Measurements from ENCODE around the gene FOXO3.

Gene FOXO3

DNA sequence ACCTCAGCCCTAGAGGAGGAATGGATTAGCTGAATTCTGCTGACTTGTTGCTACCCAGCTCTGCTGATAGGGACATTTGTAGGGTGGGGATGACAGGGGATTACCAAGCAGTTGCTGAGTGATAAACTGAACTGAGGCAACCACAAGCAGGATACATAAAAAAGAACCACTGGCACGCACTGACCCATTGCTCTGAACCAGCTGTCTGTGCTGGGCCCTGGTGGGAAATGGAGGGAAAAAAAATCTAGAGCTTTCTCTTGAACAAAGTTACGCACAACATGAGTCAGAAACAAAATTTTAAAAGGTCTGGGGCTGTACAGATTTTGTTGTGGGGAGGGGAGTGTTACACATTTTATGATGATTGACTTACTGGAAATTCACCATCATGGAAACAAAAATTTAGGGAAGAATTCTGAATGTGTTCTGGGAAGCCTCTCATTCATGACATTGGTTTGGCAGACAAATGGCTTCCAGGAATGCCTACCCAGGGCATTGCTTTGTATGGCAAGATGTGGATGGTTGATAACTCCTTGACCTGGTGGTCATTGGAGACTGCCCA is 37.7 kb downstream of the FOXO3 start:
- DNase-seq, result peak; percentile 22

GRCh38 chr6:108604156-108604555 is 43.4 kb downstream of the FOXO3 start:
- no peak for DNase-seq

GRCh38 chr6:108606250-108606690 is 45.6 kb downstream of the FOXO3 start:
- DNase-seq, result no peak

DNA sequence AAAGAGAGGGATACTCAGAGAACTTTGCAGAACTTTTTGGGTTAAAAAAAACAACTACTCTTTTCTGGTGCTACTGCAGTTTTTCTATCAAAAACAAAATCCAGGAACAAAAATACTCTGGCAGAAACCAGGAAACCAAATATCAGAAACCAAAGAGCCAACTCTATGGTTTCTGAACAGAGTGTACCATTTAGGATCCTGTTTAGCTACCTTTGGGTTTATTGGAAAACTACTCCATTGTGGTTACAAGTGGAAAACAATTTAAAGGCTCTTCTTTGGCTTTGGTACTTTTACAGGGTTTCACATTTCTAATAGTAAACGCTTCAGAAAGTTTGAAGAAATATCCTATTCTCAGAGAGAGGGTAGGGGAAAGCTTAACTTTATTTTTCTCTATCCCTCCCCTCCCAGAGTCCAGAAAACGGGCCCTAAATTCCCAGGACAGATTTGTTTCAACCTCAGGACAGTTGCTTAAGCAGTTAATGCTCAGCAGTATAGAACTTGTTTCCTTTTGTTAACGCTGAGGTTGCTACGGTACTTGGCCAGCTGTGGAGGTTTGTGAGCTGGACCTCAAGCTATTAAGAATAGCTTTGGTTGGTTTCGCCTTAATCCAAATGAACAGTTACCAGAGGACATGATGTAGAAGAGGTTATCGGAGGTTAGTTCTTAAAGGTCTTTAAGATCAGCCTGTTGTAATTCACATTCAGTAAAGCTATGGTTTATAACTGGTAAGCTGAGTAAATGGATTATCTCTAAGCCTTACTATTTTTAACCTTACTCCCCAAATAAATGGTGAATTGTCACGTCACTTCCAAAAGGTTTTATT is 47.9 kb downstream of the FOXO3 start:
- no peak for DNase-seq

DNA sequence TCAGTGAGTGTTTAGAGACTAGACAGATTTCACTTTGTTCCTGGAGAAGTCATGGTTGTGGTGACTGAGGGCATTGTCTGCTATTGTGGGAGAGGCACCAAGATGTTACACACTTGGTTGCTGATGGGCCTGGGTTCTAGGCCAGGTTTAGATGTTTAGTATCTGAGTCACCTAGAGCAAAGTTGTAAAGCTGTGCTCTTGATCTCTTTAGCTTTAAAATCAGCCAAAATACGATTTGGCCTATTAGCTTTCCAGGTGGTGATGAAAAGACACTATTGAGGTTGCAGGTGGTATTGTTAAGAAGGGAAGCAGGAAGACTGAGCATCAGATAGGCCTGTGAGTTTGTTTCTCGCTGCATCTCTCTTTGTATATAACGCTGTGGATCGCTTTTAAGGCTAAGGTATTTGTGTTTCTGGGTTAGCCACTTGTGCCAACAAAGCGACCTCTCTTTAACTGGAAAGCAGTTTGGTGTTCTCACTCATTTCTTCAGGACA is 48.6 kb downstream of the FOXO3 start:
- no peak for DNase-seq

DNA sequence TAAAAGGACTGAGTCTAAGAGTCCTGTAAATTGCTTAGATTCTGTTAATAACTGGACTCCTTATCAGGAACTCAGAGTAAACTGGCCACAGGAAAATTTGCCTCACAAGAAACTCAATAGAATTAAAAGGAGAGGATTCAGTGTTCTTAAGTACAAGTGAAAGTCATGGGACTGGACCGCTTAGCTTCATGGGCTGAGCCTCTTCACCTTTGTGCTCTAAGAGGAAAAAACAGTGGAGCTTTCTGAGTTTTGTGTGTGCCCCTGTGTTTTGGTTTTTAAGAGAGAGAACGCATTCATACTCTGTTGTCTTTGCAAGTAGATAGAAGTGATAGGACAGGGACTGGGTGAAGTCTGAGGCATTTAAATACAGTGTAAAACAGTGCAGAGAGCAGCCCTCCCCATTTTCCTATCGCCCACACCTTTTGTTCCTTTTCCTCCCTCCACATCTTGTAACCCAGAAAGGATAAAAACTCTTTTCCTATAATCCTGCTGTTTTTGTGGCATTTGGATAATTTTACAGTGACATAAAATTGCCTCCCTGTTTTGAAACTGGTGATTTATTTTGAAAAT is 49.6 kb downstream of the FOXO3 start:
- DNase-seq, result no peak

DNA sequence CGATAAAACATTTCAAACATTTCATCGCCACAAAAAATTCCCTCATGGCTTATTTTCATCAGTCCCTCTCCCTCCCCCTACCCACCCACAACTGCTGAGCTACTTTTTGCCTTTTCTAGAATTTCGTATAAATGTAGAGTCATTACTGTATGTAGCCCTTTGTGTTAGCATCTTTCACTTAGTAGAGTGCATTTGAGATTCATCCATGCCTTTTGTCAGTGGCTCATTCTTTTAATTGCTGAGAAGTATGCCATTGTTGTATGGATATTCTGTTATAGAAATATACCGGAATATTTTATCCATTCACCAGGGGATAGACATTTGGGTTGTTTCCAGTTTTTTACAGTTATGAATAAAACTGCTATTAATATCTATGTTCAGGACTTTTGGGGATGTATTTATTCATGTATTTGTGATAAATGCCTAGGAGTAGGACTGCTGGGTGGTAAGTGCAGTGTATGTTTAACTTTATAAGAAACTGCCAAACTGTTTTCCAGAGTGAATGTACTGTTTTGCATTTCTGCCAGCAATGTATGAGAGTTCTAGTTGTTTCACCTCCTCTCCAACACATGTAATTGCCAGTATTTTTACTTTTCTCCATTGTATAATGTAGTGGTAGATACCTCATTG is 50.4 kb downstream of the FOXO3 start:
- DNase-seq, result no peak

DNA sequence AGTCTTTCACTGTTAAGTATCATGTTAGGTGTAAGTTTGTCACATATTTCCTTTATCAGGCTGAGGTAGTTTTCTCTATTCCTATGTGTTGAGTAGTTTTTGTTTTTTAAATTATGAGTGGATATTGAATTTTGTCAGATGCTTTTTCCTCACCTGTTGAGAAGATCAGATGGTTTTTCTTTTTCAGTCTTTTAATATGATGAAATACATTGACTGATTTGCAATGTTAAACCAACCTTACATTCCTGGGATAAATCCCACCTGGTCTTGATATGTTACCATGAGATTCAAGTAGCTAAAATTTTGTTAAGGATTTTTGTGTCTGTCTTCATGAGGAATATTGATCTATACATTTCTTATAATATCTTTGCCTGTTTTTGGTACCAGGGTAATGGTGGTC is 52.1 kb downstream of the FOXO3 start:
- no peak for DNase-seq

DNA sequence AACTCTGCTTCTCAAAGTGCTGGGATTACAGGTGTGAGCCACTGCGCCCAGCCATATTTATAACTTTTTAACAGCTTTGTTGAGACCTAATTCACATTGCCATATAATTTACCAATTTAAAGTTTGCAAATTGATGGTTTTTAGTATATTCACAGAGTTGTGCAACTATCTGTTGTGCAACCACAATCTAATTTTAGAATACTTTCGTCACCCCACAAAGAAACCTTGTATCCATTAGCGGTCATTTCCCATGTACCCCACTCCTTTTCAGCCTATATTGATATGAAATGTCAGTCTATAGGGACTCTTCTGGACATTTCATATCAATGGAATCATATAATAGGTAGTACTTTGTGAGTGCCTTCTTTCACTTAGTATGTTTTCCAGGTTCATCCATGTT is 55.8 kb downstream of the FOXO3 start:
- no peak for DNase-seq

DNA sequence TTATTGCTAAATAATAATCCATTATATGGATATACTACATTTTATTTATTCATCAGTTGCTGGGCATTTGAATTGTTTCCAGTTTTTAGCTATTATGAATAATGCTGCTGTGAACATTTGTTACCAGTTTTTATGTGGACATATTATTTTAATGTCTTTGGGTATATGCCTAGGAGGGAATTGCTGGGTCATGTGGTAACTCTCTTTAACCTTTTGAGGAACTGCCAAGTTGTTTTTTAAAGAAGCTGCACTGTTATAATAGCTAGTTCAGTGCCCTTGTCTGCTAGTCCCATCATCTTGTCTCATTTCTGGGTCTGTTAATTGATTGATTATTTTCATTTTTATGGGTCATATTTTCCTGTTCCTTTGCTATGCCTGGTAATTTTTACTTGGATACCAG is 56.3 kb downstream of the FOXO3 start:
- no peak for DNase-seq

GRCh38 chr6:108618623-108619152 is 58.0 kb downstream of the FOXO3 start:
- DNase-seq, result no peak

DNA sequence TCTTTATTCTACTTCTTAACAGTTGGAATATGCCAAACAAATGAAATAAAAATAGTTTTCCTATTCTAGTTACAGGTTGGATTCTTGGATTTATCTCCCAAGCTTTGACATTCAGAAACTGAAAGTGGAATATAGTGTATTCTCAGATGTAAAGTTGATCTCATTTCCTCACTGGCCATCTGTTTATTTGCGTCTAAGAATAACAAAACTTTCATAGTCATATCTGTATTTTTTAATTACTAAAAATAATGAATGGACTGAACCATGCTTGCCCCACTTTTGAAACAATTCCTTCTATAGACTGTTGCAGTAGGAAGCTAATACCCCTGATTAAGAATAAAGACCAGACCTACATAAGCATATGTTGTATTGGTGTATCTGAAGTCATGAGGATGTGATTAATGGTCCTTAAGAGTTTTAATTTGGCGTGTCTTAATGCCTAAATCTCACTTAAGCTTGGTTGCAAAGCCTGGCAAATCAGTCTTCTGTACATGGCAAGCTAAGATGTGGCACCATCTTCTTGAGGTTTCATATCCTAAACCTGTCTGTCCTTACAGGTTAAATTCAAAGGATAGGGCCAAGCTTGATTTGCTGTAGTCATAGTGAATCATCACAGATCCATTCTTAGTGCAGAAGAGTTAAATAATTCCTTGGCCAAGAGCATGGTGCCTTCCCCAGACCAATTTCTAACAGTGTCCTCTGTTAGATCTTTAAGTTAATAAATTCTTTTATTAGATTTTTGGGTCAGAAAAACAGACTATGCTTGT is 58.9 kb downstream of the FOXO3 start:
- no peak for DNase-seq

GRCh38 chr6:108621117-108621516 is 60.4 kb downstream of the FOXO3 start:
- DNase-seq, result peak; percentile 61

GRCh38 chr6:108622641-108623298 is 62.1 kb downstream of the FOXO3 start:
- no peak for DNase-seq

DNA sequence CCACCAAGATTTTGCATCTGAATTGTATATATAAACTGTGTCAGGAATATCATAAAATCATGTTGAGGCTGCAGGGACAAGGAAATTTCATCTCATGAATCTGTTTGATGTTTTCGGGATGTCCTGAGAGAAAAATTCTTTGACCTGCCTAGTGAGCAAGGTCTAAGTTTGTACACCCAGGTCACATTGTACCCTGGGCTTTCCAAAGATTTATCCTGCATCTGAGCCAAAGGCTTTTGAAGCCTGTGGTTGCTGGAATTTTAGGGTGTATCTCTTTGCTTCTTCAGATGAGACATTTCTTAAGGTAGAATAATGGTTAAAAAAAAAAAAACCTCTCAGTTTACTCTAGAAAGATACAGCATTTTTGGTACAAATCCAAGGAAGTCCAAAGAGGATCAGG is 63.3 kb downstream of the FOXO3 start:
- DNase-seq, result no peak

DNA sequence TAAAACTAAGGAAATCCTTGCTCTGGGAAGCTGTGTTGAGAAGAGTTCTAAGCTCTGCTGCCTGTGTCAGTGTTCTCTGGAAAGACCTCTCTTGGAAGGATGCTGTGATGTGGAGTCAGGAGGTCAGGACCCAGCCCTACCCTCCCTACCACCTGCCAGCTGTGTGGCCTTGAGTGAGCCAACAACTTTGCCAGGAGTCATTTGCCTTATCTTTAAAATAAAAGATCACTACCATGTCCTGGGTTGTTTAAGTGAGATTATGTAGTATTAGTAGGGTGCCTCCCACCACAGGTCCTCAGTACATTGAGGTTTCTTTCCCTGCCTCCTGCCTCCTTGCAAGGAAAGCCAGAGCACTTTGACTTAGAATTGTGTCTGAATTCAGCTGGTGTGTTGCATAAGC is 64.9 kb downstream of the FOXO3 start:
- no peak for DNase-seq

DNA sequence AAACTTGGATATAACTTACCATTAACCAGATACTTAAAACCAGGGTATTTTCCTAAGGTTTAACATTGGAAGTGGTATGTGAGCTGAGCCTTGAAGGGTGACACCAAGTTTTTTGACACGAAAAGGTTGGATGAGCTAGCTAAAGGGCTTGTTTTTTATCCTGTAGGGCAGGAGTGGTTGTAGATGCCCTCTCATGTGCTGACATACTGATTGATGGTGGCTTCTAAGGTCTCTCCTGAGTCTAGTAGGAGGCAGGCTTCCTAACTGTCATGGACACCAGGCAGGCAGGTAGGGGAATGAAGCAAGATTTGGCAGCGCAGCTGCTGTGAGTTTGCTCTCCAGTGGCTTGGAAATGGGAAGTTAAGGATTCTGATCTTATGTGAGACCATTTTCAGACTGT is 66.1 kb downstream of the FOXO3 start:
- DNase-seq, result no peak

DNA sequence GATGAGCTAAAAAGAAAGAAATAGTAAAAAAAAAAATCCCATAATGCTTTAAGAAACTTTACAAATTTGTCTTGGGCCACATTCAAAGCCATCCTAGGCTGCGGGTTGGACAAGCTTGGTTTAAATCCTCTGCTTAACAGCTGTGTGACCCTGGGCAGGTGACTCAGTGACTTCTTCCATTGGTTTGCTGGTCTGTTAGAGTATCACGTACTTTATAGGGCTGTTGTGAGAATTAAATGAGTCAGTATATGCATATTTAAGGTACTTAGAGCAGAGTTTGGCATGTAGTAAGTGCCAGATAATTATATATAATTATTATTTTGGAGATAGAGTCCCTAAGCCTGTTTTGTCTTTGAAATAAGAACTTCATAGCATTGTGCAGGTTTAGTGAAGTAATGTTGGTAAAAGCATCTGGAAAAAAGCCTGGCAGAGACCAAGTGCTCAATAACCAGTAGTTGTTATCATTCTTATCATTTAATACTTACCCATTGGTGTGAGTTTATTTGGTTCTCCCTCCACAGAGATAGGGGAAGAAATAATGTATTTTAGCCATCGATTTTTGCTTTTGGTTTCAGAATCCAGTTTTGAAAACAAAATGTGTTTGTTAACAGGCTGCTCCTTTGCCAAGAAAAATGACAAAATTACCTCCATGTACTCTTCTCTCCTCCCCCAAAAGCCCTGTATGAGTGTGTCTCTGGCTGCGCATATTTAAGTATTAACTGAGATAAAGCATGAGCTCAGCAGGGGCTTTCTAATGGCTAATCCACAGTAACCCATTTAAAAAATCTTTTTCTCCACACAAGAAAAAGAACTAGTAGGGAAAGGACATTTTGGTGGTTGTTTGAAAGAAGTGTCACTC is 67.2 kb downstream of the FOXO3 start:
- peak; percentile 14 for DNase-seq

GRCh38 chr6:108630050-108630714 is 69.5 kb downstream of the FOXO3 start:
- DNase-seq, result no peak

DNA sequence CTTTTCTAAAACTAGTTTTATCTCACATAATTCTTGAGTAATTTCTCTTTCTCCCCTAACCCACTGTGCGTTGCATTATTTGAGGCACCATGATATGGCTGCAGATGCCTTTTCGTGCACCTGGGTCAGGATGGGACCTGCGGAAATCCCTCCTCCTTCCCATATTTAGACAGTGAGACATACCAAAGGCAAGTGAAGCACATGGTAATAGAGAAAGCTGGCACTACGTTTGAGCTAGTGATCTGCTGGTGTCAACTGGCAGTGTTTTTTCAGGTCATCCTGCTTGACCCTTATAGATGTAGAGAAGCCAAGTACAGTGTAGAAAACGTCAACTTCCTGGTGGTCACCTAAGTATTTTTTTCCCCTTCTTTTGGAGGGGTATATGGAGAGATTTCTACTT is 71.7 kb downstream of the FOXO3 start:
- DNase-seq, result no peak

- no peak for DNase-seq
Measured at GRCh38 chr6:108633436-108633835, 72.7 kb downstream of the FOXO3 start.

All from activated CD4-positive, alpha-beta T cell treated with anti-CD3 and anti-CD28 coated beads for 48 hours (primary cell).